Breast epithelium (tissue), 3 donors: ENCODE measurements around the gene PERP.

Experiments
- CTCF ChIP-seq, 3 donors: fragments of 450-650 bp; IDR thresholded peaks; one replicate each; pipeline ENCODE4 v1.5.1; 2016 to 2017; ENCODE audit warnings: antibody characterized with exemption in 3 of 3, mild to moderate bottlenecking in 3 of 3, moderate library complexity in 3 of 3
- POLR2A ChIP-seq: fragments of 450-650 bp; IDR thresholded peaks from one replicate; pipeline ENCODE4 v1.6.1; 2016; ENCODE audit warnings: antibody characterized with exemption, mild to moderate bottlenecking, moderate library complexity
- POLR2AphosphoS5 ChIP-seq, 3 donors: sonication (generic); formaldehyde crosslinking; IDR thresholded peaks; one replicate each; pipeline ENCODE4 v1.6.1; 2017; ENCODE audit warnings: antibody characterized with exemption in 3 of 3

- no peak for TF ChIP-seq POLR2A
- no peak for TF ChIP-seq CTCF (IDR thresholded peaks at IDR 0.05)
- TF ChIP-seq POLR2AphosphoS5 (IDR thresholded peaks at IDR 0.05), result no peak
Measured at GRCh38 chr6:138129190-138129589, 22.0 kb upstream of the PERP start.
